PC-9 (cell line): ENCODE data around the gene GNLY.
"Not testable (repeated sequence)": the region's sequence is repeated elsewhere in the genome, so short reads cannot be mapped to it uniquely, and the experiment has no call there.

Experiments used
- CTCF ChIP-seq: fragments of 200-600 bp; sonication (generic); conservative IDR thresholded peaks from 2 replicates; pipeline ENCODE4 v1.6.1; 2017; ENCODE audit warnings: mixed run types, antibody characterized with exemption, mild to moderate bottlenecking, moderate library complexity
- EZH2 ChIP-seq: fragments of 200-600 bp; sonication (generic); IDR thresholded peaks from 2 replicates; pipeline ENCODE4 v1.8.0; 2017; ENCODE audit warnings: antibody characterized with exemption, low read depth

- not testable (repeated sequence) for TF ChIP-seq CTCF, EZH2
Measured at GRCh38 chr2:85670416-85670815, 23.7 kb upstream of the GNLY start.
